ENCODE measurements around the gene PTP4A2.

The PTP4A2 gene

DNA sequence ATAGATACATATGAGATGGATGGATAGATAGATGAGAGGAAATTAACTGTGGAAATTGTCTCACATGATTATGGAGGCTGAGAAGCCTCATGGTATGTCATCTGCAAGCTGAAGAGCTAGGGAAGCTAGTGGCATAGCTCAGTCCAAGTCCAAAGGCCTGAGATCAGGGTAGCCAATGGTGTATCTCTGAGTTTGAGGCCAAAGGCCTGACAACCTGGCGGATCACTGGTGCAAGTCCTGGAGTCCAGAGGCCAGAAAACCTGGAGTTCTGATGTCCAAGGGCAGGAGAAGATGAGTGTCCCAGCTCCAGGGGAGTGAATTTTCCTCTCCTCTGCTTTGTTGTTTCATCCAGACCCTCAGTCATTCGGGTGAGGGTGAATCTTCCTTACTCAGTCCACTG, 78.4 kb downstream of the PTP4A2 start:
- no peak for DNase-seq (ENCODE audit: low spot score)

DNA sequence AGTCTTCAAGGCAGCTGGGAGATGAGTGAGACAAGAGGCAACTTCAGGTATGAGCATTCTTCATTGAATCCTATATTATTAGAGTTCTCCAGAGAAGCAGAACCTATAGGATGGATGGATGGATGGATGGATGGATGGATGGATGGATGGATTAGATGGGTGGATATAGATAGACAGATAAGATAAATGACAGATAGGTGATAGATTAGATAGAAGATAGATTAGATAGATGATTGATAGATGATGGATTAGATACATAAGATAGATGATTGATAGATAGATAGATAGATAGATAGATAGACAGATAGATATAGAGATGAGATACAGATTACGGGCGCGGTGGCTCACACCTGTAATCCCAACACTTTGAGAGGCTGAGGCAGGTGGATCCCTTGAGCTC, 79.1 kb downstream of the PTP4A2 start:
- DNase-seq (ENCODE audit: low spot score): no peak

DNA sequence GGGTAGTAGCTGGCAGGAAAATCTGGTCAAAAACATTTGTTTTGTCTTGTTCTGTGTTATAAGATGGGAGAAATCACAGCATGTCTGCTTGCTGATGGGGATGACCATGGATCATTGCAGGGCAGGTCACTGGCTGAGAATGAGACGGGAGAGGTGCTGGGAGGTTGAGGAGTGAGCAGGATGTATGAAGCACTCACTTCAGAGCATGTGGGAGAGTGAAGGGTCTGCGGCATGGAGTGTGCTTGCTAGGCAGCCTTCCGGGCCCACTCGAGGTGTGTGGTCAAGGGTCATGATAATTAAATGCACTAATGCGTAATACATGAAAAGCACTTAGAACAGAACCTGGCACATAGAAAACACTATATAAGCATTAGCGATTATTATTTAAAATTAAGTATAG, 80.3 kb downstream of the PTP4A2 start:
- no peak for DNase-seq (ENCODE audit: low spot score)
